Measurements from ENCODE around the gene UMAD1.

DNA sequence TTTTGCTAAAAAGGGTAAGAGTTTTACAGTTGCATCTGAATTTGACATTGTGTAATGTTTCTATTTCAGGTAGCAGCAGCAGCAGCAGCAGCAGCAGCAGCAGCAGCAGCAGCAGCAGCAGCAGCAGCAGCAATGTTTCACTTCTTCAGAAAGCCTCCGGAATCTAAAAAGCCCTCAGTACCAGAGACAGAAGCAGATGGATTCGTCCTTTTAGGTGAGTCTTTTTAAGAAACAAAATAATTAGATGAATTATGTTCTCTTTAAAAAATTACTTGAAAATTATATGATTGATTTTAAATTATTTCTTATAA lies 32.6 kb downstream of the UMAD1 start:
- TF ChIP-seq, protein P1, sequence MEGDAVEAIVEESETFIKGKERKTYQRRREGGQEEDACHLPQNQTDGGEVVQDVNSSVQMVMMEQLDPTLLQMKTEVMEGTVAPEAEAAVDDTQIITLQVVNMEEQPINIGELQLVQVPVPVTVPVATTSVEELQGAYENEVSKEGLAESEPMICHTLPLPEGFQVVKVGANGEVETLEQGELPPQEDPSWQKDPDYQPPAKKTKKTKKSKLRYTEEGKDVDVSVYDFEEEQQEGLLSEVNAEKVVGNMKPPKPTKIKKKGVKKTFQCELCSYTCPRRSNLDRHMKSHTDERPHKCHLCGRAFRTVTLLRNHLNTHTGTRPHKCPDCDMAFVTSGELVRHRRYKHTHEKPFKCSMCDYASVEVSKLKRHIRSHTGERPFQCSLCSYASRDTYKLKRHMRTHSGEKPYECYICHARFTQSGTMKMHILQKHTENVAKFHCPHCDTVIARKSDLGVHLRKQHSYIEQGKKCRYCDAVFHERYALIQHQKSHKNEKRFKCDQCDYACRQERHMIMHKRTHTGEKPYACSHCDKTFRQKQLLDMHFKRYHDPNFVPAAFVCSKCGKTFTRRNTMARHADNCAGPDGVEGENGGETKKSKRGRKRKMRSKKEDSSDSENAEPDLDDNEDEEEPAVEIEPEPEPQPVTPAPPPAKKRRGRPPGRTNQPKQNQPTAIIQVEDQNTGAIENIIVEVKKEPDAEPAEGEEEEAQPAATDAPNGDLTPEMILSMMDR (IDR thresholded peaks at IDR 0.05): no peak
- TF ChIP-seq POLR2AphosphoS5 (IDR thresholded peaks at IDR 0.05): no peak
- no peak for TF ChIP-seq EP300 (IDR thresholded peaks at IDR 0.05)

Data from sigmoid colon (tissue), 4 donors.